GM18502 (cell line): Measurements from ENCODE around the gene NTNG2.

Experiments used
- ATAC-seq: cut with Tn5 transposase; IDR thresholded peaks from one replicate; pipeline ENCODE4 v1.9.1; 2021; ENCODE audit warnings: mild to moderate bottlenecking; ENCODE audit not compliant: unreplicated experiment, poor library complexity

Gene NTNG2

GRCh38 chr9:132144708-132145365, 17.0 kb upstream of the NTNG2 start:
- ATAC-seq, result no peak

- ATAC-seq, result no peak
Measured at GRCh38 chr9:132146039-132146438, 15.8 kb upstream of the NTNG2 start.

- no peak for ATAC-seq
Measured at GRCh38 chr9:132146575-132146974, 15.3 kb upstream of the NTNG2 start.

- ATAC-seq, result no peak
Measured at GRCh38 chr9:132147331-132147730, 14.5 kb upstream of the NTNG2 start.

GRCh38 chr9:132147839-132148238, 14.0 kb upstream of the NTNG2 start:
- ATAC-seq, result no peak

- no peak for ATAC-seq
Measured at GRCh38 chr9:132150256-132150655, 11.6 kb upstream of the NTNG2 start.

- ATAC-seq, result no peak
Measured at GRCh38 chr9:132151118-132151517, 10.7 kb upstream of the NTNG2 start.

- ATAC-seq, result no peak
Measured at GRCh38 chr9:132152231-132152630, 9.6 kb upstream of the NTNG2 start.

GRCh38 chr9:132154863-132155567, 6.8 kb upstream of the NTNG2 start:
- ATAC-seq, result no peak

- ATAC-seq, result no peak
Measured at GRCh38 chr9:132155568-132155895, 6.3 kb upstream of the NTNG2 start.

GRCh38 chr9:132156262-132156661, 5.6 kb upstream of the NTNG2 start:
- no peak for ATAC-seq

GRCh38 chr9:132157347-132158116, 4.3 kb upstream of the NTNG2 start:
- ATAC-seq, result no peak

- no peak for ATAC-seq
Measured at GRCh38 chr9:132160802-132161742, 786 bp upstream of the NTNG2 start.

GRCh38 chr9:132162764-132163456, 1.1 kb downstream of the NTNG2 start:
- no peak for ATAC-seq

- ATAC-seq, result no peak
Measured at GRCh38 chr9:132163457-132163875, 1.6 kb downstream of the NTNG2 start.

GRCh38 chr9:132163876-132164603, 2.2 kb downstream of the NTNG2 start:
- ATAC-seq, result no peak

- ATAC-seq, result no peak
Measured at GRCh38 chr9:132164604-132165362, 2.9 kb downstream of the NTNG2 start.

- no peak for ATAC-seq
Measured at GRCh38 chr9:132166599-132166998, 4.7 kb downstream of the NTNG2 start.
